ENCODE data around the gene NUBPL. TPM values are rescaled to one million over a fixed set of nuclear protein-coding genes. Genes with fewer than 3 reads are reported as not detected.

Gene NUBPL
- total and polyA plus RNA-seq, 7 donors: 5.3 to 15.5 (median 9.2) TPM

DNA sequence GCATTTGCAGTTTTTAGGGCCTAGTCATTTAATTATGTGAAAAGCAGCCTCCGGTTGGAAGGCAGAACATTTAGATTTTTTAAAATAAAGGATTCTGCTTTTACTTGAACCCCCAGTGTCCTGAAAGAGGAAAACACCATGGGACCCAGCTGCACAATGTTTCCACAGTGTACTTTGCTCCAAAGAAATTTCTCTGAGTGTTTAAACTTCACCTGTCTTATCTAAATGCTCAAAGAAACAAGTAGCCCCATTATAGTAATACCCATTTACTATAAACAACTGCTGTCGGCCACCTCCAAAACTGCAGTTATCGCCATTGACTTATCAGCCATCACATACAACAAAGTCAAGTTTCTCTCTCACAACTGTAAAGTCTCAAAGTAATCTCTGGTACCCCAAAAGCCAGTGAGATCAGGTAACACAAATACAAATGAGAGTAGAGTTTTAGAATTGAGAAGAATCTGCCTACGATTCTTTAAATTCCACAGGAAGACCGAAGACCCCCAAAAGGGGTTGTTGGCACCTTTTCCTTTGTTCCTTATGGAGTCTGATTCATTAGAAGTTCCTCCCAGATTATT lies 205.2 kb downstream of the NUBPL start:
- Histone ChIP-seq H3K9me3 (no peaks in the 10 kb centered on the region), H3K4me1 (no peaks in the 10 kb centered on the region), H3K36me3 (no peaks in the 10 kb centered on the region), H3K27ac (no peak overlapping the region), H3K4me3 (no peak overlapping the region), H3K27me3 (no peaks in the 10 kb centered on the region)
- no peak for TF ChIP-seq EP300 (IDR thresholded peaks at IDR 0.05)
- TF ChIP-seq POLR2A (IDR thresholded peaks at IDR 0.05): no peak
- no peak for TF ChIP-seq POLR2AphosphoS5 (IDR thresholded peaks at IDR 0.05)
- TF ChIP-seq, protein P1, sequence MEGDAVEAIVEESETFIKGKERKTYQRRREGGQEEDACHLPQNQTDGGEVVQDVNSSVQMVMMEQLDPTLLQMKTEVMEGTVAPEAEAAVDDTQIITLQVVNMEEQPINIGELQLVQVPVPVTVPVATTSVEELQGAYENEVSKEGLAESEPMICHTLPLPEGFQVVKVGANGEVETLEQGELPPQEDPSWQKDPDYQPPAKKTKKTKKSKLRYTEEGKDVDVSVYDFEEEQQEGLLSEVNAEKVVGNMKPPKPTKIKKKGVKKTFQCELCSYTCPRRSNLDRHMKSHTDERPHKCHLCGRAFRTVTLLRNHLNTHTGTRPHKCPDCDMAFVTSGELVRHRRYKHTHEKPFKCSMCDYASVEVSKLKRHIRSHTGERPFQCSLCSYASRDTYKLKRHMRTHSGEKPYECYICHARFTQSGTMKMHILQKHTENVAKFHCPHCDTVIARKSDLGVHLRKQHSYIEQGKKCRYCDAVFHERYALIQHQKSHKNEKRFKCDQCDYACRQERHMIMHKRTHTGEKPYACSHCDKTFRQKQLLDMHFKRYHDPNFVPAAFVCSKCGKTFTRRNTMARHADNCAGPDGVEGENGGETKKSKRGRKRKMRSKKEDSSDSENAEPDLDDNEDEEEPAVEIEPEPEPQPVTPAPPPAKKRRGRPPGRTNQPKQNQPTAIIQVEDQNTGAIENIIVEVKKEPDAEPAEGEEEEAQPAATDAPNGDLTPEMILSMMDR (IDR thresholded peaks at IDR 0.05): no peak
- WGBS, 2 donors: 59 to 88% methylated on average over 5 of the region's 5 CpGs
- intact Hi-C loops (cut with DNase I): no loop called here
- DNase-seq: no peak

DNA sequence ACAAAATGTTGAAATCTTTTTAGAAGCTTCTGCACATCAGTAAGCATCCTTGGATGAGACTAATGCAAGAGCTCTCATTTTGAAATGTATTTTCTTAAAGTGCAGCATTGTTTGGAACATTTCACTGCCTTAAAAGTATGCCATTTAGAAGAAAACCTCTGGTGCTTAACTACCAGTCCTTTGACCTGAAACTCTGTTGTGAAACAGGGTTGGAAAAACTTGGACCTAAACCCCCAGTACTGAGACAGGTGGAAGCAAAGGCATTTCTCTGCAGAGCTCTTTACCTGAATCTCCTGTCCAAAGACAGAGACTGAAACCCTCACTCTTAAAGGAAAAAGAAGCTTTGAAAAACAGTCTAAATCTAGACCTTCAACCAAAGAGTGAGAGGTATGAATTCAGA lies 207.2 kb downstream of the NUBPL start:
- H3K27me3 ChIP-seq: no peaks in the 10 kb centered on the region
- intact Hi-C loops (cut with DNase I): no loop called here
- no peak overlapping the region for H3K4me3 ChIP-seq
- no peak for DNase-seq
- no peak overlapping the region for H3K27ac ChIP-seq
- H3K9me3 ChIP-seq: no peaks in the 10 kb centered on the region
- no peaks in the 10 kb centered on the region for H3K36me3 ChIP-seq
- H3K4me1 ChIP-seq: no peaks in the 10 kb centered on the region
- TF ChIP-seq POLR2AphosphoS5 (IDR thresholded peaks at IDR 0.05): no peak
- TF ChIP-seq POLR2A (IDR thresholded peaks at IDR 0.05): no peak
- no peak for TF ChIP-seq EP300 (IDR thresholded peaks at IDR 0.05)

DNA sequence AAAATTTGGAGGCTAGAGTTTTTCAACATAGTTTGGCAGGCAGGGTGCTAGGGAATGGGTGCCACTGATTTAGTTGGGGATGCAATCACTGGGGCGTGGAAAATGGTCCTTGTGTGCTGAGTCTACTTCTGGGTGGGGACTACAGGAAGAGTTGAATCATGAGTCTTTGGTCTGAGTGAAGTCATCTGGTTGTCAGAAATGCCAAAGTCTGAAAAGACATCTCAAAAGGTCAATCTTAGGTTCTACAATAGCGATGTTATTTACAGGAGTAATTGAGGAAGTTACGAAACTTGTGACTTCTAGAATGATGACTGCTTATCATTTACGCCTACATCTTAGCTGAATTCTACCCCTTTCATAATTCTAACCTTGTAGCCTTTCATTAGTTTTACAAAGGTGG lies 209.1 kb downstream of the NUBPL start:
- no peak overlapping the region for H3K27ac ChIP-seq
- intact Hi-C loops (cut with DNase I): no loop called here
- no peaks in the 10 kb centered on the region for H3K4me1 ChIP-seq
- no peak for TF ChIP-seq EP300 (IDR thresholded peaks at IDR 0.05)
- no peak for TF ChIP-seq POLR2AphosphoS5 (IDR thresholded peaks at IDR 0.05)
- TF ChIP-seq, protein P1 (IDR thresholded peaks at IDR 0.05): no peak
- TF ChIP-seq POLR2A (IDR thresholded peaks at IDR 0.05): no peak
- 68 to 83% methylated on average over 4 of the region's 4 CpGs for WGBS, 2 donors
- no peaks in the 10 kb centered on the region for H3K36me3 ChIP-seq
- H3K27me3 ChIP-seq: no peaks in the 10 kb centered on the region
- no peaks in the 10 kb centered on the region for H3K9me3 ChIP-seq
- DNase-seq: no peak
- no peak overlapping the region for H3K4me3 ChIP-seq

DNA sequence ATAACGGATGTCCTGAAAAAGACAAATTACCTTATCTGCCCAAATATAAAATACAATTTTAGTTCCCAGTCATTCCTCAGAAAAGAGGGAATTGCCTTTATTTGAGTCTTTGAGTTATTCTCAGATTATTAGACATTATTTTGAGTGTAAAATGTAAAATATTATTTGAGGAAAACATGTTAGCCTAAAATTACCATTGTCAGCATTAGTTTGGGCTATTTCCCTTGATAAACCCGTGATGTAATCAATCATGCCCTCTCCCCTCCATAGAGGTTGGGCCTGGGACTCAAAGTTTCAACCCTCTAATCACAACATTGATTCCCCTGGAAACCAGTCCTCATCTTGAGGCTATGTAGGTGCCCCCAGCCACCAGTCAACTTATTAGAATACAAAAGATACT lies 213.4 kb downstream of the NUBPL start:
- Histone ChIP-seq H3K27me3 (no peaks in the 10 kb centered on the region), H3K4me1 (no peaks in the 10 kb centered on the region), H3K4me3 (no peak overlapping the region), H3K36me3 (no peaks in the 10 kb centered on the region), H3K9me3 (peaks cover 0 to 5% (median 0%) of the 10 kb centered on the region in 4 donors), H3K27ac (no peak overlapping the region)
- 95 to 99% methylated on average over 2 of the region's 2 CpGs for WGBS, 2 donors
- intact Hi-C loops (cut with DNase I): no loop called here
- no peak for TF ChIP-seq EP300 (IDR thresholded peaks at IDR 0.05)
- no peak for TF ChIP-seq POLR2A (IDR thresholded peaks at IDR 0.05)
- no peak for DNase-seq

DNA sequence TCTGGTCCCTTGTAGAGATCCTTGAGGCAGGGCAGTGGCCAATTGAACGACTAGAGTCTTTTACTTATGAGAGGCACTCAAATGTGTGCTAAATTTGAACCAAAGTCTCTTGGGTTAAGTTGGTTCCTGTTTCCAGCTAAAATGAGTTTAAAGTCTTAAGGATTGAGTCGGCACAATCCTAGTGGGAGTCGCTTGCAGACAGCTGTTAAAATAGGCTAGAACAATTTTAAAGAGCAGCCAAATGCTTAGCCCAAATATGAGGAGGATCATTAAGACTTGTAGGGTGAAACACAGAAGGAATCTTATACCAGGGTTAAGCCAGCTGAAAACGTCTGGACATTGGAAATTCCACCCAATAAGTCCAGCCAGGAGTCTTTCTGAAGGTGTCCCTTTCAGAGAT lies 216.1 kb downstream of the NUBPL start:
- DNase-seq: no peak
- Histone ChIP-seq H3K4me1 (no peaks in the 10 kb centered on the region), H3K36me3 (no peaks in the 10 kb centered on the region), H3K27me3 (no peaks in the 10 kb centered on the region), H3K9me3 (peaks cover 0 to 5% (median 0%) of the 10 kb centered on the region in 4 donors), H3K27ac (no peak overlapping the region), H3K4me3 (no peak overlapping the region)
- 85 to 89% methylated on average over 4 of the region's 4 CpGs for WGBS, 2 donors
- intact Hi-C loops (cut with DNase I): no loop called here
- TF ChIP-seq, protein P1 (IDR thresholded peaks at IDR 0.05): no peak
- TF ChIP-seq POLR2AphosphoS5 (IDR thresholded peaks at IDR 0.05) (no peak), EP300 (IDR thresholded peaks at IDR 0.05) (no peak), POLR2A (IDR thresholded peaks at IDR 0.05) (no peak)

DNA sequence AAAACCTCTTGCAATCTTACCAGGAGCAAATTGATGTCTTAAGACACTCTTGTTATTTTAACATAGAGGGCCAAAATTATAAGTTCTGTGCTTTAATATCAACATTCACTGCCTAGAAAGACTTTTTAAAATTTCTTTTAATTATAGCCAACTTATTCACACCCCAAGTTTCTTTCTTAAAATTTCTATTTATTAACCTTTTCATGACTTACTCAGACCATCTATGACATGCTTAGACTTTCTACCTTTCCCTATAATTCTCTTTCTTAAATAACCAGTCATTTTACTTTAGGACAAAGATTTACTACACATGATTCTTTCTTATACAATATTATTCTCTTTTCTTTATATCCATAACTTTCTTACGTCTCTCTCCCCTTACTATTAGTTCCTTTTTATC lies 220.4 kb downstream of the NUBPL start:
- Histone ChIP-seq H3K9me3 (peaks cover 0 to 5% (median 0%) of the 10 kb centered on the region in 4 donors), H3K27me3 (no peaks in the 10 kb centered on the region), H3K4me1 (no peaks in the 10 kb centered on the region), H3K36me3 (no peaks in the 10 kb centered on the region), H3K27ac (no peak overlapping the region), H3K4me3 (no peak overlapping the region)
- WGBS, 2 donors: 95 to 97% methylated on average over 1 of the region's 1 CpG
- no peak for TF ChIP-seq POLR2A (IDR thresholded peaks at IDR 0.05)
- no peak for TF ChIP-seq POLR2AphosphoS5 (IDR thresholded peaks at IDR 0.05)
- TF ChIP-seq, protein P1 (IDR thresholded peaks at IDR 0.05): no peak
- no peak for TF ChIP-seq EP300 (IDR thresholded peaks at IDR 0.05)
- DNase-seq: no peak
- intact Hi-C loops (cut with DNase I): no loop called here

All from sigmoid colon (tissue), 7 donors.